Esophagus squamous epithelium (tissue), 4 donors: ENCODE data around the gene NECTIN1.

ENCODE experiments used
- CTCF ChIP-seq, 6 experiments: fragments of 450-650 bp in 4 of 6; fragments of 200-600 bp in 2 of 6; sonication (generic) in 2 of 6; IDR thresholded peaks; one replicate each; pipeline ENCODE4 v1.5.1; 2016 to 2019; ENCODE audit warnings: antibody characterized with exemption in 6 of 6, mild to moderate bottlenecking in 4 of 6, moderate library complexity in 4 of 6
- POLR2A ChIP-seq, 4 donors: fragments of 450-650 bp; IDR thresholded peaks; one replicate each; pipeline ENCODE4 v1.6.1; 2017; ENCODE audit warnings: antibody characterized with exemption in 4 of 4, mild to moderate bottlenecking in 4 of 4, moderate library complexity in 3 of 4

- TF ChIP-seq CTCF (IDR thresholded peaks at IDR 0.05) (no peak), POLR2A (IDR thresholded peaks at IDR 0.05) (no peak)
These were observed 11.0 kb upstream of the NECTIN1 start for GRCh38 chr11:119739975-119740374.
